VCaP (cell line): ENCODE measurements around the gene NR1D1.

Source experiments
- H3K27ac ChIP-seq: fragments of 450-650 bp; 2 replicates; pipeline ENCODE4 v1.5.1; 2017
- TF ChIP-seq, protein P1 (sequence below): fragments of 450-650 bp; conservative IDR thresholded peaks from 2 replicates; pipeline ENCODE4 v1.5.1; 2017; ENCODE audit warnings: mild to moderate bottlenecking, moderate library complexity

The NR1D1 gene

DNA sequence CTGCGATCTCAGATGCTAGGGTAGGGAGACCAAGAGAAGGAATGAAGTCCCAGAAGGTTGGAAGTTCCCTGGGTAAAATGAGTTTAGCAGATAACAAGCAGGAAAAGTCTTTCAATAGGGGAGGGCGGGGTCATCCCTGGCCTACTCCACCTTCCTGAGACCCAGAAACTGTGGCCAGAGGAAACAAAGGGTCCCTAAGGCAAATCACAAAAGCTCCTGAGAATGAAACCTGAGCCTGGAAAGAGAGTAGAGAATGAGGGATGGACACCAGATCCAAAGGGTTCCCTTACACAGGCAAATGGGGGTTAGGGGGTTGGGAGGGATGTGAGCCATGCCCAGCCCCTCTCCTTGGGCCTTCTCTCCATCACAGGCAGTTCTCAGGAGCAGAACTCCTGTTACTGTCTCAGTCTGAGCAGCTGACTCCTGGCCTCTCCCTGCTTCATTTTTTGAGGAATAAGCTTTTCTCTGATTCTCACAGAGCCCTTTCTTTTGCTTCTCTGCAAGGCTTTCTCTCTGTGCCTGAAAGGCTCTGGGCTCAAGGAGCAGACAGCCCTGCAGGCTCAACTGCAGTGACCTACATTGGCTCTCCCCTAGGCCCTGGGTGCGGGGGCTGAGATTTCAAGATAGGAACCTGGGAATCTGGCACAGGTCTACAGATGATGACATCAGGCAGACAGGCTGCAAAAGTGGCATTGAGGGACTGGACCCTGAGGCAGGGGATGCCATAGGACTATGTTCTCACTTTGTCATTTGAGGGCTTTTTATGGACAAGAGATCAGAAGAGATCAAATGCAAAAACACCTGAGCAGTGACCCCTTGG lies 9.8 kb upstream of the NR1D1 start:
- H3K27ac ChIP-seq, result peak overlapping the region; percentile 99

DNA sequence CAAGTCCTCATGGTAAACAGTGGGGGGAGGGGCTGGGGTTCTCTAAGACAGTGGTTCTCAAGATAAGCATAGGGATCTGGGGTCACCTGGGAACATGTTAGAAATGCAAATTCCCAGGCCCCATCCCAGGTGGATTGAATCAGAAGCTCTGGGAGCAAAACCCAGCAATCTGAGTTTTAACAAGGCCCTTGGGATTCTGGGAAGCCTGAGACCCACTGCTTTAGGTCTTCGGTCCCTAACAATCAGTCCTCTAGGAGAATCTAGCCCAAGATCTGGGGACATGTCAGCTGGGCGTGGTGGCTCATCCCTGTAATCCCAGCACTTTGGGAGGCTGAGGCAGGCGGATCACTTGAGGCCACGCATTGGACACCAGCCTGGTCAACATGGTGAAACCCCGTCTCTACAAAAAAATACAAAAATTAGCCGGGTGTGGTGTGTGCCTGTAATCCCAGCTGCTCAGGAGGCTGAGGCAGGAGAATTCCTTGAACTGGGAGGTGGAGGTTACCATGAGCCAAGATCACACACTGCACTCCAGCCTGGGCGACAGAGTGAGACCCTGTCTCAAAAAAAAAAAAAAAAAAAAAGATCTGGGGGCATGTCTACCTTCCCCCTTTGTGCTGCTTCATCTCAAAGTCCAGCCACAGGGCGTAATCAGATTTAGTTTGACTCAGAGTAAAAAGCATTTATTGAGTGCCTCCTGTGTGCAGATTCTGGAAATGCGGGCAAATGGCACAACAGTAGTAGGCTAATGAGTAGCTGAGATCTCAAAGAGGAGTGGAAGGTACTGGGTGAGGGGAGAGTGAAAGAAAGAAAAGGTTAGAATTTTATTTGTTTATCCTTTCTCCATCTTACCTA lies 8.8 kb upstream of the NR1D1 start:
- peak overlapping the region; percentile 62; the same call in 1 of the 2 replicates for H3K27ac ChIP-seq
- TF ChIP-seq, protein P1, sequence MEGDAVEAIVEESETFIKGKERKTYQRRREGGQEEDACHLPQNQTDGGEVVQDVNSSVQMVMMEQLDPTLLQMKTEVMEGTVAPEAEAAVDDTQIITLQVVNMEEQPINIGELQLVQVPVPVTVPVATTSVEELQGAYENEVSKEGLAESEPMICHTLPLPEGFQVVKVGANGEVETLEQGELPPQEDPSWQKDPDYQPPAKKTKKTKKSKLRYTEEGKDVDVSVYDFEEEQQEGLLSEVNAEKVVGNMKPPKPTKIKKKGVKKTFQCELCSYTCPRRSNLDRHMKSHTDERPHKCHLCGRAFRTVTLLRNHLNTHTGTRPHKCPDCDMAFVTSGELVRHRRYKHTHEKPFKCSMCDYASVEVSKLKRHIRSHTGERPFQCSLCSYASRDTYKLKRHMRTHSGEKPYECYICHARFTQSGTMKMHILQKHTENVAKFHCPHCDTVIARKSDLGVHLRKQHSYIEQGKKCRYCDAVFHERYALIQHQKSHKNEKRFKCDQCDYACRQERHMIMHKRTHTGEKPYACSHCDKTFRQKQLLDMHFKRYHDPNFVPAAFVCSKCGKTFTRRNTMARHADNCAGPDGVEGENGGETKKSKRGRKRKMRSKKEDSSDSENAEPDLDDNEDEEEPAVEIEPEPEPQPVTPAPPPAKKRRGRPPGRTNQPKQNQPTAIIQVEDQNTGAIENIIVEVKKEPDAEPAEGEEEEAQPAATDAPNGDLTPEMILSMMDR, result no peak

More for the DNA sequence above, 9.8 kb upstream of the NR1D1 start:
- TF ChIP-seq, protein P1, result no peak

DNA sequence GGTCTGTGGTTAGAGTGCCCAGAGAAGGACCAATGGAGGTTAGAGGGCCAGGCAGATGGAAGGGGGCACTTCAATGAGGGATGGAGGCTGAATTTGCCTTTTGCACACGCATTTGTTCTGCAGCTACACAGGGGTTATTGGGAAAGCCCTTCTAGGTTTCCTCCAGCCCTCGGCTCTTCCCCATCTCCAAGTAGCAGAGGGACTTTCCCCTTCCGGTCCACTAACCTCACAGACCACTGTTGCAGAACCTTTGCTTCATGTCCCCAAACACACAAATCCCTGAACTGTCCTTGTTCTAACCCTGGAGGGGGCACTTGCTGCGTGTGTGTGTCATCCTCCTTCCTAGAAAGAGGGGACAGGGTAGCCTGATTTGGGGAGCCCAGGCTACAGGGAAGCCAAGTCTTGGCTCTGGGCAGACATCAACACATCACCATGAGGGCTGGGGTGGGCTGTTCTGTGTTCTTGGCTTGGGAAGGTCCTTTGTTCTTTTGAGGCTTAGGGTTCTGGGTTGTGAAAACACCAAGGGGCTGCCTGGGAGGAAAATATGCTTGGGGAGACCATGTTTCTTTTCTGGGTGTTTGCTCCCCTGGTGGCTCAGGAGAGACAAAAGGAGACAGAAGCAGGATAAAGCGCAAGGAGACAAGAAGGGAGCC lies 7.3 kb upstream of the NR1D1 start:
- peak overlapping the region; percentile 62 for H3K27ac ChIP-seq
- TF ChIP-seq, protein P1, result no peak

DNA sequence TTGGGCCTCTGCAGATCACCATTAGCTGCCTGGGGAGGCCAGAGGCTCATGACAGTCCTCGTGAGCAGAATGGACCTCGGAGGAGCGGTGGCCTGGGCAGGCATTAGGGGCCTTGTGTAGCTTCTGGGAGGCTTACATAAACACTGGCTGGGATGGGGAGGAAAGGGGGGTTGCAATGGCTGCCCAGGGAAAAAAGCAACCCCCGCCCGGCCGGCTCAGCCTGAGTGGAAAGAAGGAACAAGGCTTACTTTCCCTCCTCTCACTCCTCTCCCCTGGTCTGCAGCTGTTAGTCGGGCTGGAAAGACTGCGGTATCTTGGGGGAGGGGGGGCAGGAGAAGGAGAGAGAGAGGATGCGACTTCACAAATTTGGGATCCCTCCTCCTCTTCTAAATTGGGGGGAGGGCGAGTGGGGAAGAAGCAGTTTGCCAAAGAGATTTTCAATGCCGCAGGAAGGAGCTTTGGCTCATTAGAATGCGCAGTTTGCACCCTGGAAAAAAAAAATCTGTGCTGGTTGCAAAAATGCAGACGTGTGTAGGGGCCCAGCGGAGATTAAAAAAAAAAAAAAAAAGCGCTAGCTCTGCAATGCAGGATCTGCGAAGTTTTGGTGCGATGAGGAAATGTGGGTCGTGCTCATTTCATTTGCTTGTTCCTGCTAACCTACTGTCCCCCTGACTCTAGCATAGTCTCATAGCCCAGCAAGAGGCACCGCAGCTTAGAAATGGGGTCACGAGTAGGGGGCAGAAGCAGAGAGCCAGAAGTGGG lies 6.6 kb upstream of the NR1D1 start:
- TF ChIP-seq, protein P1, result no peak
- H3K27ac ChIP-seq, result no peak overlapping the region; the same call in 1 of the 2 replicates

DNA sequence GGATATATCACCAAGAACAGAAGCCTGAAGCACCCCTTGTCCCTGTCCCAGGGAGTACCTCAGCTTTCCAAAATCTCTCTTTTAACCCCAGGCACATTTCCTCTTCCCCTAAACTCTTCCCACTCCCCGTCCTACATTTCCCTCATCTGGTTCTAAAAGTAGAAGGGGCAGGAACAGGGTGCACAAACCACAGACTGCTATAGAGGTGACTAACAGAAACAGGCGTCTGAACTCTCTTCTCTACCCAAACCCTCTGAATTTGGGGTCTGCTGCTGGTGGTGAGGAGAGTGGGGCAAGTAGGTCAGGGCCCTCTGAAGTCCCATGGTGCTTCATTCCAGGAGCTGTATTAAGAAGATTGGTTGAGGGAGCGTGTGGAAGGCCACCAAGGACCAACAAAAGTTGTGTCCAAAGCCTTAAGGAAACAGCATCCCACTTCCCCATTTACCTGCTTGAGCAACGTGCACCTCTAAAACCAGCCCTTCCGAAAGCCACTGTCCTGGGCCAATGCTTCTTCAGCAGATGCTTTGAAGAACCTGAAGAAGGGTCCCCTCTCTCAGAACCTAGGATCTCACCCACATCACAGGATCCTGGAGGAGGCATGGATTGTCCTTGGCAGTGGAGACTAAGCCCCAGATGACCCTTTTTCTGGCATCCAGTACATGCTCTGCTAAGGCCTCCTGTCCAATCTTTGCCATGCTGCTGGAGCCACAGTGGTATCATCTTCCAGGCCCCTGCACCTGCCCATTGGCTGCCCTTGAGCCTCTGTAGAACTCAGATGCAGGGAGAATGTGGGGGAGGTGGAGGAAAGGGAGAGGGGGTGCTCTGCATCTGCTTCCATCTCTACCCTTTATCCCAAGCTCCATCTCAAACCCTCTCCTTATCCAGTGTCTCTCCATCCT lies 5.7 kb upstream of the NR1D1 start:
- H3K27ac ChIP-seq, result no peak overlapping the region
- TF ChIP-seq, protein P1, result no peak
